Measurements from ENCODE around the gene OR8B12.

OR8B12 gene

DNA sequence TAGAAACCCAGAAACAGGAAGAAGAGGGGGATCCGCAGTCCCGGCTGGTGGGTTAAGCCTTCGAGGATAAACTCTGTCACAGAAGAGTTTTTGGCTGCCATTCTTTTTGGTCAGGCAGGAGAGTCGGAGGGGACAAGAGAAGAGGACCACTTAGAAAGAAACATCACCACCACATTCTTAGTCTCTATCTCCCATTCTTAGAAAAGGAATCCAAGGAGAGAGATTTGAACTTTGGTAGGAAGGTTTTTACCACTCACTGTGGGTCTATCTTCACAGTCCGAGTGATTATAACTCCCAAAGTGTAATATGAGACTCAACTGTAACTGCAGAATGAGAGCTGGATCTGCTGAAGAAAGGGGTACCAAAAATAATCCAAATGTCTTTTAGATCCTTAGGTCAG, at the start of gene OR8B12:
OR8B12 (minus strand) TSS at position 101 of the 400 bp plus-strand sequence; CDS start at position 101, 0 bp downstream.
- DNase-seq (ENCODE audit: low read depth in 2 of 2): no peak

DNA sequence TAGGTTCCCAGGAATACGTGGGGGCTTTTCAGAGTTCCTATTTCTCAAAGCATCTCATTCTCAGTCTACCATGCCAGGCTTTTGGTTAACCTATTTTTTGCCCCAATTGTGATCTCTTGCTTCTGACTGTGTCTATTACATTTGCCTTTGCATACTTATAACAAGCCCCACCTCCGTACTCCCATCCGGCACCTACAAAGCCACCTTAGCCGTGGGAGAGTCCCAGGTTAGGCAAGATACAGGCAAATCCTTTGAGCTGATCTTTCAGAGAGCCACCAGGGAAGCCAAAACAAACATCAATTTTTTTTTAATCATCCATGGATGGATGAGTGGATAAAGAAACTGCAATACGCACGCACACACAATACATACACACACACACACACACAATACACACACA, 49.2 kb upstream of the OR8B12 start:
- no peak for DNase-seq (ENCODE audit: low read depth in 2 of 2)

DNA sequence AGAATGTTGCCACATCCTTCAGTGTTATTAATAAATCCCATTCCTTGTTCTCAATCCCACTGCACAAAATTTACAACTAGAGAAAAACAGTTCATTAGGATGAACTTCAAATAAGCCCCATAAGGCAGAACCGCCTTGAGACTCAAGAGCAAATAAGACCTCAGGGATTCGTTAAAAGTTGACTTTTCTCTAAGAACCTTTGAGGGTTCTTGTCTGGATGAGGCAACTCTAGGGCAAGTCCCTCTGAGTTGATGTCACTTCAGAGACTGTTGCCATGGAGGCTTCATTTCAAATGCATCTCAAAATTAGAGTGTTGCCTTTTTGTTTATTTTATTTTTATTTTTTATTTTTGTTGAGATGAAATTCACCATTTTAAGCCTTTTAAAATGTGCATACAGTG, 48.0 kb upstream of the OR8B12 start:
- DNase-seq (ENCODE audit: low read depth in 2 of 2): no peak

DNA sequence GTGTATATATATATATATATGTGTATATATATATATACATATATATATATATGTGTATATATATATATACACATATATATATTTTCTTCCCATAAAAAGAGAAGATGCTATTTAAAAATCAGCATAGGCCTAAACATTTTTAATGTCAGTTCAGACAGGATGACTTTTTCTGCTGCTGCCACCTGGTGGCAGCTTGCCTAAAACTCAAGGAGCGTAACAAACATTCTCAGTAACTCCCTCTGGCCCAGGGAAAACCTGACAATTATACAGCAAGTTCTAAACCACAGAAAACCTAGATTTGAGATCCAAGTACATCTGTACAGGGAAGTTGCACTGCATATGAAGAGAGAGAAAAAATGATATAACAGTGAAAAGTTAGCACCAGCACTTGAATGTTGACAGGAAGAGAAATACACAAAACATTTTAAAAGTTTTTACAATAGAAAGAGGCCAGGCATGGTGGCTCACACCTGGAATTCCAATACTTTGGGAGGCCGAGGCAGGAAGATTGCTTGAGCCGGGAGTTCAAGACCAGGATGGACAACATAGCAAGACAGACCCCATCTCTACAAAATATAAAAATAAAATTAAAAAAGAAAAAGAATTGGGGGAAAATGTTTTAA, 42.9 kb upstream of the OR8B12 start:
- peak in 1 of 2 experiments; percentile 40 for DNase-seq (ENCODE audit: low read depth in 2 of 2)

DNA sequence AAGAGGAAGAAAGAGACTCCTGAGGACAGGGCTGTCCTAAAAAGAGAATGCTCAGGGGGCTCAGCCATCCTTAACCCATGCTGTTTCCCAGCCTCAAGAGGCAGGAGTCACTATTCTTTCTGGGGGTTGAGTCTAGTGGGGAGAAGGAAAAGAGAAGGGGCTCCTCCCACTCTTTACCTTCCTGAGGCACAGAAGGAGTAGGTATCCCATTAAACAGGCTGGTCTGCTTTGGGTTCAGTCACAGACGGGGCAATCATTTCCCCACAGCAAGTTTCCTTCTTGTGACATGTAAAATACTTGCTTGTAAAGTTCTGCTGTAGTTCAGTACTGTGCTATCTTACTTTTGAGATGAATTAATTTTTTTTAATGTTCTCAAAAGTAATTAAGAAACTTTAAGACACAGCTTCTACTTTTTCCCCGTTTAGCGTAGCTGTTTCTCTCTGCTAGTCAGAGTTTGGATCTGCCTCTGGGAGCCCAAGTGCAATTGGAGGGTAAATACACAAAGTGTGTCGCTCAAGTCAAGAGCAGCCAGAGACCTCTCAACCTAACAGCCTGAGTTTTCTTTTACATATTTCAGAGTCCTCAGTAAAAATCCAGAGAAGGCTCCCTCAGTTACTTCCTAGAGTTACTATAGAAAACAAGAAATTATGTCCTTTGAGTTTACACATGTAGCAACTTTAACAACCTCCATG, 41.4 kb upstream of the OR8B12 start:
- no peak for DNase-seq (ENCODE audit: low read depth in 2 of 2)

GRCh38 chr11:124583781-124584180, 40.3 kb upstream of the OR8B12 start:
- no peak for DNase-seq (ENCODE audit: low read depth in 2 of 2)

DNA sequence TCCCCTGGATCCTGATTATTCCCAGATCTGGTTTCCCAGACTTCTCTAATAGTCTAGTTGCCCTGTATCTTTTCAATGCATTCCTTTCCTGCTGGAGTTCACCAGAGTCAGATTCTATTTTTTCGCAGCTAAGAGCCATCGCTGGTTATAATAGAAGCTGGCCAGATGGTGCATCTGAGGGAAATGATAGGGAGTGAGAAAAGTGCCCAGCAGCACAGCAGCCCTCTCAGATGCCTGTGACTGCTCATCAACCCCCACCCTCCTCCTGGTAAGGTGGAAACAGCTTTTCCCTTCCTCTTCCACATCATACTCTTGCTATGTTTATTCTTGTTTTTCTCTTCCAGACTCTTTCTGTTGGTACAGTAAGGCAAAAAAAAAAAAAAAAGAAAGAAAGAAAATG, 39.1 kb upstream of the OR8B12 start:
- no peak for DNase-seq (ENCODE audit: low read depth in 2 of 2)

- no peak for DNase-seq (ENCODE audit: low read depth in 2 of 2)
Observed at GRCh38 chr11:124581817-124582216, 38.4 kb upstream of the OR8B12 start.

DNA sequence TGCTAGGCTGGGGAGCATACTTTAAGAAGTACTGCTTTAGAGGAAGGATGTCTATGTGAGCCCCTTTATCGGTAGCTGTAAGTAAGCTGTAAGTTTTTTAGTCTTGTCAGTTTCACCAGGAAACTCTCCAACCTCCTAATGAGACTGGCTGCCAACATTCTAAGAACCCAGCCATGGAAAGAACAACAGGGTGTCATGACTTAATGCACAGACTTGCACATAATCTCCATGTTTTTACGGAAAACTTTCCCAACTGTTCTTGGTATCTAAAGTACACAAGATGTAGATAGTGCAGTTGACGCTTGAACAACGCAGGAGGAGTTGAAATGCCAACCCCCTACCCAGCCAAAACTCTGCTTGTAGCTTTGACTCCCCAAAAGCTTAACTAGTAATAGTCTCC, 35.3 kb upstream of the OR8B12 start:
- no peak for DNase-seq (ENCODE audit: low read depth in 2 of 2)

GRCh38 chr11:124577716-124578427, 34.4 kb upstream of the OR8B12 start:
- no peak for DNase-seq (ENCODE audit: low read depth in 2 of 2)

GRCh38 chr11:124570160-124570559, 26.7 kb upstream of the OR8B12 start:
- no peak for DNase-seq (ENCODE audit: low read depth in 2 of 2)

- no peak for DNase-seq (ENCODE audit: low read depth in 2 of 2)
Observed at GRCh38 chr11:124569697-124570096, 26.2 kb upstream of the OR8B12 start, which contains the start of gene OR8A1. Gene OR8A1, plus strand, starts transcription at chr11:124569997. Its CDS starts 123 bp downstream, at chr11:124570120.

DNA sequence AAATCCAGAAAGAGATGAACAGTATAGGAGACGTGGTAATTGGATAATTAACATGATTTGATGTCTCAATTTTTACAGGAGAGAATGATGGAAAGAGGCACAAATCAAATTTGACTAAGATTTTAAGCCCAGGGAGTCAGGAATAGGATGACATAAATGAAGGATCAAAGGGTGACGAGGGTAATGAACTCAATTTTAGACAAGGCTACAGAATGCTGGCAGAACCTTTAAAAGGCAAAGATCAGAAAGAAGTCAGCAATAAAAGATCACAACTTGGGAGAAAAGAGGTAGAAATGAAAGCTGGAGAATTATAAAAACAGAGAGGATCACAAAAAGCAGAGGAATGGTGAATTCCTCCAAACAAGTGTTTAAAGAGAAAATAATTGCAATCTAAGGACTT, 13.4 kb upstream of the OR8B12 start:
- no peak for DNase-seq (ENCODE audit: low read depth in 2 of 2)

DNA sequence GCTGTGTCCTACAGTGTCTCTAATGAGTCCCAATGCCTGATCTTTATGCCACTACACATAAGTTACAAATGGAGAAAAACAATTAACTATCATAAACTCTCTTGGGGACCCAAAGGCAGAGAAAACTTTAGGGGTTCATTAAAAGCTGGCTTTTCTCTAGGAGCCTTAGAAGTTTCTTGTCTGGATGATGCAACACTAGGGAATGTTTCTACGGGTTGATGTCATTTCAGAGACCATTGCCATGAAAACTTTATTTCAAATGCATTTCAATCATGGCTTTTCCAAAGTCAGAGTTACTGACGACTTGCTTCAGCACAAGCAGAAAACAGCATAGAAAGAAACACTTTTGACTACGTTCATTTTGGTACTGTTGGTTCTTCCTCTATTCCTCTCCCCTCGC, 8.5 kb upstream of the OR8B12 start:
- no peak for DNase-seq (ENCODE audit: low read depth in 2 of 2)

- no peak for DNase-seq (ENCODE audit: low read depth in 2 of 2)
Observed at GRCh38 chr11:124551189-124551588, 7.7 kb upstream of the OR8B12 start.

DNA sequence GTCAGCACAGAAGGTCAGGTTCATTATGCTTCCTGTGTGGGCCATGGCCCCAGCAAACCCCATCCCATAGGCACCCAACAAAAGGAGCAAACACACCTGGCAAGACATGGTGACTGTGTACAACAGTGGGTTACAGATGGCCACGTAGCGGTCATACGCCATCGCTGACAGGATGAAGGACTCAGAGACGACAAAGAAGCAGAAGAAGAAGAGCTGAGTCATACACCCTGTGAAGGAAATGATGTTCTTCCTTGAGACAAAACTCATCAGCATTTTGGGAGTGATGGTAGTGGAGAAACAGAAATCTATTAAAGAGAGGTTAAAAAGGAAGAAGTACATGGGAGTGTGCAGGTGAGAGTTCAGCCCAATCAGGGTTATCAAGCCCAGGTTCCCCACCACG, 309 bp downstream of the OR8B12 start:
- no peak for DNase-seq (ENCODE audit: low read depth in 2 of 2)

DNA sequence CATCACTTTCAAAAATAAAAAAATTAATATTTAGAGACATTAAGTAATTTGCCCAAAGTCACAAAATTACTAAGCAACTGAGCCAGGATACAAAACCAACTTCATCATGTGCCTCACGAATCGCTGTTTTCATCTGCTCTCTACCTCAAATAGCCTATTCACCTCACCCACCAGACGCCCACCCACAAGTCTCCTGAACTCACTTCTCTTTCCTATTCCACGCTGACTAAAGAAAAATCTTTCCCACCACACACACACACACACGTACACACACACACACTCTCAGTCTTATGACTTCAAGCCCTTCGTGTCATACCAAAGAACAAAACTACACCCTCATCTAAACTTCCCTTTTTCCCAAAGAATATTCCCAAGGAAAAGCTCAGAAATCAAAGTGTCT, 2.2 kb downstream of the OR8B12 start:
- no peak for DNase-seq (ENCODE audit: low read depth in 2 of 2)

- DNase-seq (ENCODE audit: low read depth in 2 of 2): no peak
Observed at GRCh38 chr11:124538019-124538418, 5.4 kb downstream of the OR8B12 start.

GRCh38 chr11:124536520-124536919, 6.9 kb downstream of the OR8B12 start:
- no peak for DNase-seq (ENCODE audit: low read depth in 2 of 2)

DNA sequence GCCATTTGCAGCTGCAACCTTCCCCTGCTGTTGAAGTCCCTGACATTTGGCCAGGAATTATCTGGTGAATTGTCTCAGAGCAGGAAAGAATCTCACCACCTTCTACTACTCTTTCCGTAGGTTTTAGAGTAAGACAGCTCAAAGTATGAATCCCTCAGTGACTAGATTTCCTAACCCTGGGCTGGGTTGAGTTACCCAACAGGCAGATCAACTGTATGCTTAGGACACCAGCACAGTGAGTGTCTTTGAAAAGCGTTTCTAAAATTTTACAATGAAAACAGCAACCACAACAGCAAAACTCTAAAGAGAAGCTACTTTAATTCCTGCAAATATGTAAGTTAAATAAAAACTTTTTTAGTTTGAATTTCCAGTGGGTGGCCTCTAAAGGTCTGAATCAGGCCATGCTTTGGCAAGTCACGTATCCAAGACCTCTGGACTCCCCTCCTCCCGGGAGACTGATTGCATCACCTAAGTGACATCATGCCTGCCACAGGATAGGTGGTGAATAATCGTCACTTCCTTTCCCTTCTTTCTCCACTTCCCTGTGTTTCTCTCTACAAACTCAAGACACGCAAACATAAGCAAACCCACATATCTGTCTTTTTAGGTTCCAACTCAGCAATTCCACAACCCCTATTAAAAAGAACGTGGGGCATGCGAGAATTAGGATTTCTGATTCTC, 7.8 kb downstream of the OR8B12 start:
- DNase-seq (ENCODE audit: low read depth in 2 of 2): no peak

- no peak for DNase-seq (ENCODE audit: low read depth in 2 of 2)
Observed at GRCh38 chr11:124534051-124534450, 9.4 kb downstream of the OR8B12 start.

DNA sequence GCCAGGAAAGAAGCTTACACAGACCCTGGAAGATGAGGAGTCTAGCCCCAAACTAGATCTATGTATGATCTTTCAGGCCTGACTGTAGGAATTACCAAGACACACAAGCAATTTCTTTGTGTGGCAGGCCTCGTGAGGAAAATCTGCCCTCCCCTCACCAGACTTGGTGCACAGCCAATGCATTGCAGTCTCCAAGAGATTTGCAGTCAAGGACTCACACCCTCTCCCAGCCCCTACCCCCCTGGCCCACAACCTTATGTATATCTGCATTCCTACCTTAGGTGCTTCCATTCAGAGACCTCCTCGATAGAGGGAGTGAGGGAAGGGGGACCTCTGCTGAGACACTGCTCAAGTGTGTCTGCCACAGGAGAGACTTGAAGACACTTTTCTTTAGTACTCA, 9.8 kb downstream of the OR8B12 start:
- no peak for DNase-seq (ENCODE audit: low read depth in 2 of 2)

DNA sequence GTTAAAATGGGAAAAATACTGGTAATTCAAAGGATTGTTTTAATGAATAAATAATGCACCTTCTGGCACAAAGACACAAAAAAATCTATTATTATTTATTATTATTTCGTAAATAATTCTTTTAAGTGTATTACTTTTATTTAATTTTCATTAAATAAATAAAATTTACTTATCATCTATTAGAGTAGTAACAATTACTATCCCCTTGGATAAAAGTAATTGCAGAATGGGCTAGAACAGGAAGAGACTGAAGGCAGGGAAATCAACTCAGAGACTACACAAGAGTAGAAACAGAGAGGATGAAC, 23.0 kb downstream of the OR8B12 start:
- DNase-seq (ENCODE audit: low read depth in 2 of 2): no peak
